NCI-H345 (cell line): ENCODE measurements around the gene LCE1D.

Experiments used
- DNase-seq: peaks from one replicate; lab custom pipeline; 2025; lab: John Stamatoyannopoulos, UW

The LCE1D gene

GRCh38 chr1:152796421-152796820 lies at the start of gene LCE1D:
TSS of gene LCE1D (plus strand) at chr1:152796721. CDS start at chr1:152797795, 1,074 bp downstream.
- DNase-seq, result no peak

GRCh38 chr1:152747831-152748230 lies 48.7 kb upstream of the LCE1D start:
- DNase-seq, result no peak

- no peak for DNase-seq
Measured at GRCh38 chr1:152752225-152752624, 44.3 kb upstream of the LCE1D start.

- DNase-seq, result no peak
Measured at GRCh38 chr1:152753586-152753985, 42.9 kb upstream of the LCE1D start.

- no peak for DNase-seq
Measured at GRCh38 chr1:152756872-152757271, 39.6 kb upstream of the LCE1D start.

GRCh38 chr1:152757747-152758146 lies 38.8 kb upstream of the LCE1D start, which contains the start of gene KPRP:
TSS of gene KPRP (plus strand) at chr1:152758025. CDS start at chr1:152759589, 1,564 bp downstream.
- no peak for DNase-seq

- no peak for DNase-seq
Measured at GRCh38 chr1:152758636-152759035, 37.9 kb upstream of the LCE1D start.

GRCh38 chr1:152759453-152760173 lies 36.9 kb upstream of the LCE1D start:
- no peak for DNase-seq

- no peak for DNase-seq
Measured at GRCh38 chr1:152760551-152761190, 35.9 kb upstream of the LCE1D start.

- DNase-seq, result no peak
Measured at GRCh38 chr1:152761609-152762213, 34.8 kb upstream of the LCE1D start.

GRCh38 chr1:152768847-152769533 lies 27.5 kb upstream of the LCE1D start:
- DNase-seq, result no peak

- DNase-seq, result no peak
Measured at GRCh38 chr1:152770411-152770810, 26.1 kb upstream of the LCE1D start.

- DNase-seq, result no peak
Measured at GRCh38 chr1:152774875-152775274, 21.6 kb upstream of the LCE1D start, which contains the start of gene LCE1F. TSS of gene LCE1F (plus strand) at chr1:152775140. CDS start at chr1:152776372, 1,232 bp downstream.

GRCh38 chr1:152776361-152776760 lies 20.2 kb upstream of the LCE1D start:
- DNase-seq, result no peak

GRCh38 chr1:152777510-152778137 lies 18.9 kb upstream of the LCE1D start:
- DNase-seq, result no peak

- DNase-seq, result no peak
Measured at GRCh38 chr1:152783095-152783494, 13.4 kb upstream of the LCE1D start.

- no peak for DNase-seq
Measured at GRCh38 chr1:152786077-152786476, 10.4 kb upstream of the LCE1D start, which contains the start of gene LCE1E. TSS of gene LCE1E (plus strand) at chr1:152786257. CDS start at chr1:152787300, 1,043 bp downstream.

GRCh38 chr1:152795686-152796085 lies 835 bp upstream of the LCE1D start:
- no peak for DNase-seq

- no peak for DNase-seq
Measured at GRCh38 chr1:152801333-152801732, 4.8 kb downstream of the LCE1D start.

- DNase-seq, result no peak
Measured at GRCh38 chr1:152806576-152806975, 10.1 kb downstream of the LCE1D start, which contains the start of gene LCE1C. TSS of gene LCE1C (minus strand) at chr1:152806651. CDS start at chr1:152805478, 1,173 bp downstream.

GRCh38 chr1:152811050-152811449 lies 14.5 kb downstream of the LCE1D start:
- no peak for DNase-seq

GRCh38 chr1:152811671-152812070 lies 15.2 kb downstream of the LCE1D start, which contains the start of gene LCE1B:
TSS of gene LCE1B (plus strand) at chr1:152811971. CDS start at chr1:152812447, 476 bp downstream.
- no peak for DNase-seq
